Measurements from ENCODE around the gene SBNO2. TPM values are rescaled to one million over a fixed set of nuclear protein-coding genes. Genes with fewer than 3 reads are reported as not detected.
A peak's percentile ranks its signal among the peaks of the same experiment; 100 is the strongest.
"Not testable (repeated sequence)": the region's sequence is repeated elsewhere in the genome, so short reads cannot be mapped to it uniquely, and the experiment has no call there.

The SBNO2 gene
- total RNA-seq, 2 donors from 2014 or later: 204 to 205 TPM

DNA sequence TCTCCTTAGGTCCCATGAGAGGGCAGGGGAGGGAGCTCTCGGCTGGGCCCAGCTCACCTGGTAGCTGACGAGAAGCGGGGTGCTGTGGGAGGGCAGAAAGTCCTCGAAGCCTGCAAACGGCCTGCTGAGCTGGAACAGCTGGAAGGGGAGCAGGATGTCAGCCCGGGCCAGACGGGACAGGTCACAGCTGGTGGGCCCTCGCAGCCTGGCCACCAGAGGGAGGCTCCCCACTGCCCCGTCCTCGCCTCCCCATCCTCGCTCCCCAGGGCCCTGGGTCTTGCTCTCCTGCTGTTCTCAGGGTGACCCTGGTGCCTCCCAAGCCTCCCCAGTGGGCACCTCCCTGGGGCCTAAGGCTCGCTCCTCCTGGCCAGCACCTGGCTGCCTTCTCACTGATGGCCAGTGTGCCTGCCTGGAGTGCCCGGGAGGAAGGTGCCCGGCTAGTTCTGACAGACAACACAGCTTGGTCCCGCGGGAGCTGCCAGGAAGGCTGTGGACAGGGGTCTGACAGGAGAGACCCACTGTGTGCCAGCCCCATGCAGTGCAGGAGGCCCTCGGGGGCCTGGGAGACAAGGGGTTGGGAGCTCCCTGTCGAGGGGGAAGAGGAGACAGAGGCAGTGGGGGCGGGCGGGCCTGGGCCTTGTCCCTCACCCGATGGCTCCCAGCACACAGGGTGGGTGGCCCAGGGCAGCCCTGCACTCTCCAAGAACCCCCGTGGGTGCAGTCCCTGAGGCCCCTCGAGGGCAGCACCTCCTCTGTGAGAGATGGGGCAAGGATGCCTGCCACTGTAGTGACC lies 50.0 kb downstream of the SBNO2 start:
- peaks cover 0 to 25% of the 10 kb centered on the region in 2 donors for H3K4me1 Mint-ChIP-seq (ENCODE audit: low read depth in 2 of 2)
- H3K9me3 Mint-ChIP-seq: no peaks in the 10 kb centered on the region
- no peak overlapping the region for H3K27ac Mint-ChIP-seq

DNA sequence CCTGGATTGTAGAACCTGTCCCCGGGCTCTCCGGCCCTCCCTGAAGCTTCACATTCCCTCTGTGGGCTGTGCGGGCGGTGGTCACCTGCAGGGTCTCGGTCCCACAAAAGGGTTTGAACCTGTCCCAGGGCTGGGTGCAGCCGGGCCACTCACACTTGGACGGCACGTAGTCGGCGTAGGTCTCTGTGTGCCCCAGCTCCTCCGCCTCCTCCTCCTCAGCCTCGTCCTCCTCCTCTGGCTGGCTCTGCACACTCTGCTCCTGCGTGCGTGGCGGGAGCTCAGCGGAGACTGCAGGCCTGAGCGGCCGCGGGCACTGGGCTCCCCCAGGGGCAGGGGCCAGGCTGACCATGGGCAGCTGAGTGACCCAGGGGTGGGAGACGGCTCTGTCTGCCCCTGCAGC lies 50.7 kb downstream of the SBNO2 start:
- no peaks in the 10 kb centered on the region for H3K36me3 Mint-ChIP-seq
- no peak for DNase-seq (ENCODE audit: low spot score)
- H3K4me1 Mint-ChIP-seq (ENCODE audit: low read depth in 2 of 2): peaks cover 0 to 23% of the 10 kb centered on the region in 2 donors
- H3K9me3 Mint-ChIP-seq: no peaks in the 10 kb centered on the region
- peak in 1 of 2 donors; percentile 3 for ATAC-seq
- H3K27ac Mint-ChIP-seq: no peak overlapping the region
- no peaks in the 10 kb centered on the region for H3K27me3 Mint-ChIP-seq
- no peak overlapping the region for H3K4me3 Mint-ChIP-seq

More for the DNA sequence above, 50.0 kb downstream of the SBNO2 start:
- ATAC-seq: no peak
- Mint-ChIP-seq H3K27me3 (no peaks in the 10 kb centered on the region), H3K4me3 (no peak overlapping the region), H3K36me3 (no peaks in the 10 kb centered on the region)
- no peak for DNase-seq (ENCODE audit: low spot score)

DNA sequence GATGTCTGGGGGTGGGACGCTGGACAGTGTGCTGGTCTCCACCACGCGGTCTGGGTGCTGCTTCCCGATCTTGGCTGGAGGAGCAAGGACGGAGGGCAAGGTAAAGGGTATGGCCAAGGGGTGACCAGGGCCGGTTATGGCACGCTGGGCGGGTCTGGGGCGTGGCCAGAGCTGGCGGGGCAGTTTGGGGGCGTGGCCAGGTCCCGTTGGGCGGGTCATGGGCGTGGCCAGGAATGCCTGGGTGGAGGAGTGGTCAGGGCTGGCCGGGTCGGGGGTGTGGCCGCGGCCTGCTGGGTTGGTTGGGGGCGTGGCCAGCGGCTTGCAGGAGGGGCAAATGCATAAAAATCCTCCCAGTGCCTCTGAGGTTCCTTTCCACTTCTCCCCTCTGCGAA lies 51.1 kb downstream of the SBNO2 start:
- peak; percentile 80 to 87 for ATAC-seq
- no peaks in the 10 kb centered on the region for H3K27me3 Mint-ChIP-seq
- peak; percentile 78 for DNase-seq (ENCODE audit: low spot score)
- H3K9me3 Mint-ChIP-seq: no peaks in the 10 kb centered on the region
- H3K27ac Mint-ChIP-seq: no peak overlapping the region
- no peak overlapping the region for H3K4me3 Mint-ChIP-seq
- H3K36me3 Mint-ChIP-seq: no peaks in the 10 kb centered on the region
- peaks cover 0 to 23% of the 10 kb centered on the region in 2 donors for H3K4me1 Mint-ChIP-seq (ENCODE audit: low read depth in 2 of 2)

DNA sequence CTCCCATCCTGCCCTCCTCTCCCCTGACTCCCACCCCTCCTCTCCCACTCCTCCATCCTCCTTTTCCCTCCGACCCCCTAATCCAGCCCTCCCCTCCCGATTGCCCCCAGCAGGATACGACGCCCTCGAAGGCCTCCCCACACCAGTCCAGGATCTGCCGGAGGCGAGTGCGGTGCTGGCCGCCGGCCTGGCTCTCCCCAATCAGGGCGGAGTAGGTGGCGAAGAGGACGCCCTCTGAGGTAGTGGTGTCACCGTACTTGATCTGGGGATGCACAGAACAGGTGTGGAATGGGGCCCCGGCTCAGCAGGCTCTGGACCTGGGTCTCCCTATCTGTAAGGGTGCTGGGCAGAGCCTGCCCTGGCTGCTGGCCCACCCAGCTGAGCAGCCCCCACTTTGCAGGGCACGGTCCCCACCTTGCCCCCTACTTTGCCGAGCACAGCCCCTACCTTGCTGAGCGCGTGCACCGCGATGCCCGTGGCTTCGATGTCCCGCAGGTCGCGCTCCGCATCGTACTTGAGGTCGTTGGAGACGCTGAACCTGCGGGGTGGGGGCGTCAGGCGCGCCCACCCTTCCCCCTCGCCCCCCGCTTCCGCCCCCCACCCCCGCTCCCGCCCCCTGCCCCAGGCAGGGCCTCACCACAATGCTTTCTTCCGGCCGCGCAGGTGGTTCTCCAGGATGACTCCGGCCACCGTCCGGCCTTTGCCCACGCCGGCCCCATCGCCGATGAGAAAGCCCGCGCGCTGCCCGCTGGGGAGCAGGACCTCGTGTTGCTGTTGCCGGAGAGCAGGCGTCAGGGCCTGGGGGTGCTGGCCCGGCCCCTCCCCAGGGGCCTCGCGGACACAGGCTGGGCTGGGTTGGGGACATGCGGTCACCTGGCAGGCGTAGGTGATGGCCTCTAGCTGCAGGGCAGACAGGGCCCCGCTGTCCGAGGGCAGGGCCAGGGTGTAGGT lies 51.8 kb downstream of the SBNO2 start:
- Mint-ChIP-seq H3K36me3 (no peaks in the 10 kb centered on the region), H3K9me3 (no peaks in the 10 kb centered on the region), H3K27ac (no peak overlapping the region)

DNA sequence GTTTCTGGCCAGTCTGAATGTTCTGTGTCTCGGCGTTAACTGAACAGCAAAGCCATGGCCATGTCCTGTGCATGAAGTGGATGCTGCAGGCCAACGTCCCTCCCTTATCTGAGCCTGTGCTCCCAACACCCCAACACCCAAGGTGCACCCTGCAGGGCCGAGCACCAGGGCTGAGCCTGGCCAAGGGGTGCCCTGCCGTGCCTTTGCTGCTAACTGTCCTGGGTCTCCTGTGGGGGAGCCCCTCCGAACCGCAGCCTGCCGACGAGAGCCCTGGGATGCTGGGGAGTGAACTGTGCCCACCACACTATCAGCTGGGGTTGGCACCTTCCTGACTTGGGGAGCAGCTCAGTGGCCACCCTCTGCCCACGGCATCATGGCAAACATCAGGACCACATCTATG lies 52.7 kb downstream of the SBNO2 start:
- DNase-seq (ENCODE audit: low spot score) (no peak), ATAC-seq (no peak)
- Mint-ChIP-seq H3K4me3 (no peak overlapping the region), H3K4me1 (ENCODE audit: low read depth in 2 of 2) (peaks cover 0 to 13% of the 10 kb centered on the region in 2 donors), H3K36me3 (no peaks in the 10 kb centered on the region), H3K9me3 (no peaks in the 10 kb centered on the region), H3K27ac (no peak overlapping the region), H3K27me3 (no peaks in the 10 kb centered on the region)

More for the DNA sequence above, 51.8 kb downstream of the SBNO2 start:
- ATAC-seq (no peak), DNase-seq (ENCODE audit: low spot score) (no peak)
- Mint-ChIP-seq H3K27me3 (no peaks in the 10 kb centered on the region), H3K4me3 (no peak overlapping the region), H3K4me1 (ENCODE audit: low read depth in 2 of 2) (peaks cover 0 to 17% of the 10 kb centered on the region in 2 donors)

DNA sequence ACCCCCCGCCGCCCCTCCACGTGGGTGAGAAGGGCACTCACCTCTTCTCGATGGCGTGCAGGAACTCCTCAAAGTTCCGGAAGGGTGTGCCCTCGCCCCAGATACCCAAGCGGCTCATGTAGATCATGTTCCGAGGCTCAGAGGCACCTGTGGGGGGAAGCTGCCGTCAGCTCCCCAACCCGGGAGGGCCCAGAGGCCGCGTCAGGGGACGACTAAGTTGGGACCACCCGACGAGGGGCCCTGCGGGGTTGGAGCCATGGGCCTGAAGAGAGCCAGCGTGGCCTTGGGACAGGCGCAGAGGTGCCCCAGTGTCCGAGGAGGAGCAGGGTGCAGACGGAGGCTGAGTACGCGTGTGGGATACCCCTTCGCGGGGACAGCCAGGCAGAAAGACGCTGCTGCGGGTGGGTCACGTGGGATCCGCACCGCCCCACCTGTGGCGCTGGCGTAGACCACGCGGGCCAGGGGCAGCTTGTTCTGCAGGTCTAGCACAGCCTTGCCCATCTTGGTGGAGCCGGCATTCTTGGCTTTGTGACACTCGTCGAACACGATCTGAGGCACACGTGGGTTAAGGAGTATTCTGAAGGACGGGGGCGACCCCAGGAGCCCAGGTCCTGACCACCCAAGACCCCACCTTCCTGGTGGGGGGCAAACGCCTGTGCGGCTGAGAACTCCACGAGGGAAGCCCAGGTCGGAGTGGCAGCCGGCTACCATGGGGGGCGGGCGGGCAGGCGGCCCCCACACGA lies 54.4 kb downstream of the SBNO2 start:
- Mint-ChIP-seq H3K4me1 (ENCODE audit: low read depth in 2 of 2) (peaks cover 0 to 7% of the 10 kb centered on the region in 2 donors), H3K27ac (no peak overlapping the region), H3K4me3 (no peak overlapping the region), H3K36me3 (no peaks in the 10 kb centered on the region), H3K9me3 (no peaks in the 10 kb centered on the region), H3K27me3 (no peaks in the 10 kb centered on the region)
- no peak for ATAC-seq
- no peak for DNase-seq (ENCODE audit: low spot score)

DNA sequence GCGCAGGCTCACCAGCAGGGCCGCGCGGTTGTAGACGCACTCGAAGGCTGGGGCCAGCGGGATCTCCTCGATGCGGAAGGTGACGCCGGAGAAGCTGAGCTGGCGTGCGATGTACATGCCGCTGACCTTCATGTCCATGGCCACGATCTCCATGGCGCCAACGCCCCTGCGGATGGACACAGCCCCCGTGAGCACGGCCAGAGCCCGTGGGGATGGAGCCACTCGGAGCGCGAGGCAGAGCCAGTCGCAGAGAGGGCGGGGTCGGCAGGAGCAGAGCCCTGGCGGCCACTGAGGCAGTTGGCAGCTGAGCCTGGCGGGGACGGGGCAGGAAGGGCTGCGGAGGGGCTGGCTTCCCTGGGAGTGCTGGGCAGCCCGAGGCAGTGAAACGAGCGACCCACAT lies 55.1 kb downstream of the SBNO2 start:
- DNase-seq (ENCODE audit: low spot score): no peak
- H3K27ac Mint-ChIP-seq: no peak overlapping the region
- no peaks in the 10 kb centered on the region for H3K36me3 Mint-ChIP-seq

DNA sequence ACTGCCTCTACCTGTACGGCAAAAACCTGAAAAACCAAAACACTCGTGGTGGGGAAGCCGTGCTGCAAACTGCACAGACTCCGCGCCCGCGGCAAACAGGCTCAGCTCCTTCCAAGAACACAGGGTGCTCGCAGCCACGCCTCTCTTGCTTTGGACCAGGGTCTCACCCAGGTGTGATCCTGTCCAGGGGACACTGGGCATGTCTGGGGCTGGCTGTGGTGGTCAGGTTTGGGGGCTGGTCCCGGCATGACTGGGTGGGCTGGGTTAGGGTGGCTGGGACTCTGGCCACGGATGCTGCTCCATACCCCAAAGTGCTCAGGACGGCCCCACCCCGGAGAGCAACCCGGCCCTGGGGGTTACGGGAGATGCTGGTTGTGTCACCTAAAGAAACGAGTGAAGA lies 56.4 kb downstream of the SBNO2 start:
- Mint-ChIP-seq H3K4me1 (ENCODE audit: low read depth in 2 of 2) (peaks cover 0 to 3% of the 10 kb centered on the region in 2 donors), H3K4me3 (no peak overlapping the region), H3K36me3 (no peaks in the 10 kb centered on the region), H3K9me3 (no peaks in the 10 kb centered on the region), H3K27ac (no peak overlapping the region), H3K27me3 (no peaks in the 10 kb centered on the region)
- DNase-seq (ENCODE audit: low spot score) (no peak), ATAC-seq (no peak)

More for the DNA sequence above, 55.1 kb downstream of the SBNO2 start:
- ATAC-seq: no peak
- no peaks in the 10 kb centered on the region for H3K9me3 Mint-ChIP-seq
- no peak overlapping the region for H3K4me3 Mint-ChIP-seq
- peaks cover 0 to 7% of the 10 kb centered on the region in 2 donors for H3K4me1 Mint-ChIP-seq (ENCODE audit: low read depth in 2 of 2)
- no peaks in the 10 kb centered on the region for H3K27me3 Mint-ChIP-seq

DNA sequence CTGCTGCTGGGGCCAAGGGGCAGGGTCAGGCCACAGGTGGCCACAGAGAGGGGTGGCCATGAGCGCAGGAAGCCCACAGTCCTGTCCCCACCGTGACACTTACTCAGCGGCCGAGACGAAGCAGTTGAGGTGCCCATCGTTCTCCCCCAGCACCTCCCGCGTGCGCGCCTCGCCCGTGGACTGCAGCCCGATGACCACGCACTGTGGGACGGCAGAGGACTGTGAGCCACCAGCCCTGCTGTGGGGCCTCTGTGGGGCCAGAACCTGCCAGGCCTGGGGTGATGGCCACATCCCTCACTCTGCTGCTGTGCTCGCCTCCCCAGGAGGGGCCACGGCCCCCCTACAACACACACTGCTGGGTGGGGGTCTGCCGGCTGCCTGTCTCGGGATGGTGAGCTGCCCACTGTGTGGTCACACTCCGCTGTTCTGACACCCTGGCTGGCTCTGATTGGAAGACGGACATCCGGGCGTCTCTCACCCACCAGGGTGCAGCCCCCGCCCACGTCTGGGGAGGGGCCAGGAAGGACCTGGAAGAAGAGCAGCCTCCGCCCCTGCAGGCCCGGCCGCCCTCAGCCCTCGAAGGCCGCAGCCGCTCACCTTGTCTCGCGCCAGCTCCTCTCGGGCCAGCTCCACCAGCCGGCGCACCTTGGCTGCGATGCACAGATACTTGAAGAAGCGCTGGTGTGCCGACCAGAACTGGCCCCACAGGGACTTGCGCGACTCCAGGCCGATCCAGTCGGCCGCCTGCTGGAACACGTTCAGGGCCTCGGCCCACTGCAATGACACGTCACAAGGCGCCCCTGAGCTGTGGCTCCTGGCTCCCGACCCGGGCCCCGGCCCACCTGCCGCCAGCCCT lies 57.1 kb downstream of the SBNO2 start:
- H3K4me3 Mint-ChIP-seq: no peak overlapping the region
- no peaks in the 10 kb centered on the region for H3K36me3 Mint-ChIP-seq
- peaks cover 0 to 3% of the 10 kb centered on the region in 2 donors for H3K4me1 Mint-ChIP-seq (ENCODE audit: low read depth in 2 of 2)
- no peak overlapping the region for H3K27ac Mint-ChIP-seq
- DNase-seq (ENCODE audit: low spot score) (no peak), ATAC-seq (no peak)
- H3K27me3 Mint-ChIP-seq: no peaks in the 10 kb centered on the region
- H3K9me3 Mint-ChIP-seq: no peaks in the 10 kb centered on the region

DNA sequence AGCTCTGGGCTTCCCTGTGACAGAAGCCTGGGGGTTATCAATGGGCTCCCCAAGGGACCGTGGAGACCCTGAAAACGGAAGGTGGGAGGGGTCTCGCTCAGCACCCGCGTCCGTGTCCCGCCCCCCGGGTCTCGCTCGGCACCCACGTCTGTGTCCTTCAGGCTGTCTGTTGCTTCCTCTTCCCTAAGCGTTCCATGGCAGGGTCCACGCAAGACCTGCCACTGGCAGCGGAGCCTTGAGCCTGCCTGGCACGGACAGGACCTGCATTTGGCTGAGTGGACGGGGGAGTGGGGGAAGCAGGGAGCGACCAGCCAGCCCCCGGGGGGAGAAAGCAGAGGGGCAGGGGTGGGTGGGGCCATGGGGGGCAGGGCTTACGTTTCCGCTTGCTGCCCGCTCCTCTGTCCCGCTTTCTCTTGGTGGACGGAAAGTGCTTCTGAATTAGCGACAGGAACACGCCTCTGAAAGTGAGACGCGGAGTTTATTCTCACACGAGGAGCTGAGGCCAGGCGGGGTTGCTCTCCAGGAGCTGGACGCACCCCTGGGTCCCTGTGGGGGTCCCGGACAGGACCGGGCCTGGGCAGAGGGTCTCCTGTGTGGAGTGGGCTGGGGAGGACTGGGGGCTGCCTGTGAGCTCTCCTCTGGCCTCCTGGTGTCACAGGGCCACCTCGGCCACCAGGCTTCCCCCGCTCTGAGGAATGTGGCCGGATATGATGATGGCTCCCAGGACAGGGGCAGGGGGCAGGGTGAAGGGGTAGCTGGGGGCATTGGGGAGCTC lies 58.2 kb downstream of the SBNO2 start:
- DNase-seq (ENCODE audit: low spot score) (no peak), ATAC-seq (no peak)
- no peaks in the 10 kb centered on the region for H3K27me3 Mint-ChIP-seq
- no peak overlapping the region for H3K4me3 Mint-ChIP-seq
- H3K36me3 Mint-ChIP-seq: no peaks in the 10 kb centered on the region
- H3K9me3 Mint-ChIP-seq: no peaks in the 10 kb centered on the region
- H3K4me1 Mint-ChIP-seq (ENCODE audit: low read depth in 2 of 2): no peaks in the 10 kb centered on the region
- no peak overlapping the region for H3K27ac Mint-ChIP-seq

DNA sequence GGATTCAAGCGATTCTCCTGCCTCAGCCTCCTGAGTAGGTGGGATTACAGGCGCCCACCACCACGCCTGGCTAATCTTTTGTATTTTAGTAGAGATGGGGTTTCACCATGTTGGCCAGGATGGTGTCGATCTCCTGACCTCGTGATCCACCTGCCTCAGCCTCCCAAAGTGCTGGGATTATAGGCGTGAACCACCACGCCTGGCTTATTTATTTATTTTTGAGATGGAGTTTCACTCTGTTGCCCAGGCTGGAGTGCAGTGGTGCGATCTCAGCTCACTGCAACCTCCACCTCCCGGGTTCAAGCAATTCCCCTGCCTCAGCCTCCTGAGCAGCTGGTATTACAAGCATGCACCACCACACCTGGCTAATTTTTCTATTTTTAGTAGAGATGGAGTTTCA lies 59.3 kb downstream of the SBNO2 start:
- not testable (repeated sequence) for H3K4me1 Mint-ChIP-seq (ENCODE audit: low read depth in 2 of 2); ATAC-seq; H3K27me3 Mint-ChIP-seq; DNase-seq (ENCODE audit: low spot score); H3K36me3 Mint-ChIP-seq; H3K4me3 Mint-ChIP-seq; H3K27ac Mint-ChIP-seq; H3K9me3 Mint-ChIP-seq

DNA sequence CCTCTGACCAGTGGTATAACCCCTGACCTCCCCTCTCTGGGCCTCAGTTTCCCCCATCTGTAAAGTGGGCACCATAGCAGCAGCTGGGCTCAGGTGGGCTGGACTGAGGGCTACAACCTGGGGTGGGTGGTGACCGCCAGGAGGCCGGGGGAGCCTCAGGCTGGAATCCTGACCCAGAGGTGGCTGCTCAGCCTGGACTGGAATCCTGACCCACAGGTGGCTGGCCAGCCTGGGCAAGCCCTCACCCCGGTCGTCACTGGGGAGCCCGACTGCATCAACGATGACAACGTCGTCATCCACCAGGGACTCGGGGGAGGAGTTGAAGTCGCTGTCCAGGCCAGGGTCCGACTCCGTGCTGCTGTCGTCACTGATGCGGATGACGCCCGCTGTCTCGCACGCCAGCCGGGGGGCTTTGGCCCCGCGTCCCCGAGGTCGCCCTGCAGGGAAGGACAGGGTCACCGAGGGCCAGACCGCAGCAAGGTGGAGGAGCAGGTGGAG lies 60.0 kb downstream of the SBNO2 start:
- ATAC-seq (no peak), DNase-seq (ENCODE audit: low spot score) (no peak)
- no peaks in the 10 kb centered on the region for H3K4me1 Mint-ChIP-seq (ENCODE audit: low read depth in 2 of 2)
- H3K27ac Mint-ChIP-seq: no peak overlapping the region
- no peaks in the 10 kb centered on the region for H3K9me3 Mint-ChIP-seq
- no peaks in the 10 kb centered on the region for H3K36me3 Mint-ChIP-seq
- H3K4me3 Mint-ChIP-seq: no peak overlapping the region
- no peaks in the 10 kb centered on the region for H3K27me3 Mint-ChIP-seq

Data from natural killer cell treated with Interleukin-12 subunit alpha and Interleukin-12 subunit beta and Interleukin-15 and Interleukin-18, amount 100 ng/mL, for 72 hours (primary cell).